HG02678 (cell line): Measurements from ENCODE around the gene MTG2.

ENCODE experiments used
- ATAC-seq: cut with Tn5 transposase; IDR thresholded peaks from one replicate; pipeline ENCODE4 v1.9.1; 2021; ENCODE audit warnings: mild to moderate bottlenecking, moderate library complexity; ENCODE audit not compliant: unreplicated experiment

Gene MTG2

GRCh38 chr20:62232194-62232593 is 49.4 kb downstream of the MTG2 start:
- ATAC-seq, result no peak

- no peak for ATAC-seq
These were observed 50.2 kb downstream of the MTG2 start for GRCh38 chr20:62232770-62233645.

GRCh38 chr20:62233684-62234083 is 50.9 kb downstream of the MTG2 start:
- ATAC-seq, result no peak

- no peak for ATAC-seq
These were observed 51.5 kb downstream of the MTG2 start for GRCh38 chr20:62234339-62234738.

GRCh38 chr20:62235001-62235776 is 52.4 kb downstream of the MTG2 start:
- no peak for ATAC-seq

GRCh38 chr20:62235777-62236157 is 52.9 kb downstream of the MTG2 start:
- ATAC-seq, result no peak

- ATAC-seq, result no peak
These were observed 53.4 kb downstream of the MTG2 start for GRCh38 chr20:62236200-62236599.

GRCh38 chr20:62236766-62237513 is 54.1 kb downstream of the MTG2 start:
- no peak for ATAC-seq

GRCh38 chr20:62237514-62237800 is 54.6 kb downstream of the MTG2 start:
- ATAC-seq, result no peak

GRCh38 chr20:62237801-62238568 is 55.2 kb downstream of the MTG2 start, which contains the start of gene OSBPL2:
Gene OSBPL2 (plus strand): TSS chr20:62238521. CDS start chr20:62256185, 17,664 bp downstream.
- ATAC-seq, result peak; percentile 97

- peak; percentile 3 for ATAC-seq
These were observed 55.9 kb downstream of the MTG2 start for GRCh38 chr20:62238569-62239277.

- ATAC-seq, result no peak
These were observed 56.6 kb downstream of the MTG2 start for GRCh38 chr20:62239278-62239879.

GRCh38 chr20:62240020-62240685 is 57.3 kb downstream of the MTG2 start:
- ATAC-seq, result no peak

GRCh38 chr20:62241506-62241905 is 58.7 kb downstream of the MTG2 start:
- ATAC-seq, result no peak

- no peak for ATAC-seq
These were observed 59.3 kb downstream of the MTG2 start for GRCh38 chr20:62242176-62242575.

GRCh38 chr20:62243106-62243505 is 60.3 kb downstream of the MTG2 start:
- no peak for ATAC-seq

- no peak for ATAC-seq
These were observed 61.2 kb downstream of the MTG2 start for GRCh38 chr20:62243906-62244515.

- ATAC-seq, result no peak
These were observed 61.8 kb downstream of the MTG2 start for GRCh38 chr20:62244644-62245108.

GRCh38 chr20:62245911-62246280 is 63.1 kb downstream of the MTG2 start:
- ATAC-seq, result no peak
